Activated CD4-positive, alpha-beta T cell treated with anti-CD3 and anti-CD28 coated beads for 1 hour (primary cell): ENCODE measurements around the gene CMTR1.
A peak's percentile ranks its signal among the peaks of the same experiment; 100 is the strongest.

Experiments
- DNase-seq: peaks from one replicate; pipeline ENCODE4 v3.0.0-alpha.2; 2020

Gene CMTR1

DNA sequence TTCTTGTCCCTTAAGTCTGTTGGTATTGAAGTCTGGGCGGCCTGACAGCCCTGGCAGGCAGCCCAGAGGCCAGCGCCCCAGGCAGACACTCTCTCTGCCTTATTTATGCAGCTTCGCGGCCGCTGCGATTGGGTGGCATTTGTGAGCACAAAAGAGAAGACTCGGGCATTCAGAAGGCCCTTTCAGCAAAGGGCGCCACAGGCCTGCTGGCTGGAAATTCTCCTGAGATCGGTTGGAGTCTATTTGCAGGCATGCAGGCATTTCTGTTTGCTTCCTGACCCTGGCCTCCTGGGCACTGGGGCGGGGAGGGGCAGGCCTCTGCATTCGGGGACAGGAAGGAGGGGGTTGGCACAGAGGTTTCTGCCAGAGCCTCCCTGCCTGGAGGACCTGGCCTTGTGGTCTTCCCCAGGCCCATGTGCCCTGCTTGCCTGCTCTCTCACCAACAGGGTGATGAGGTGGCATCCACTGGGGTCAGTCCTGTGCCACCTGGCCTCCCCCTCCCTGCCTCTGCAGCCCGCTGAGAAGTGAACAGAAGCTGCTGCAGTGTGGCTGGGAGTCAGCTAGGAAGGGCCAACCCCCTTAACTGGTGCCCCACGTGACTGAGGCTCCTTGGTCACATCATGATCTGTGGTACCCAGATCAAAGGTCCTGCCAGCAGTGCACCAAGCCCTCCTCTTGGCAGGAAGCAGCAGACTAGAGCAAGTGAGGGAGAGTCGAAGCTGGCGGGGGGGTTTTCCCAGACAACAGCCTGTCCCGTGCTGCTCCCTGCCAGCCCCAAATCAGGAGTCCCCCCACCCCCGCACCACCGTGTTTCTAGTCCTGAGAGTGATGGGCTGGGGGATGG lies 83.3 kb downstream of the CMTR1 start:
- DNase-seq, result peak; percentile 73

DNA sequence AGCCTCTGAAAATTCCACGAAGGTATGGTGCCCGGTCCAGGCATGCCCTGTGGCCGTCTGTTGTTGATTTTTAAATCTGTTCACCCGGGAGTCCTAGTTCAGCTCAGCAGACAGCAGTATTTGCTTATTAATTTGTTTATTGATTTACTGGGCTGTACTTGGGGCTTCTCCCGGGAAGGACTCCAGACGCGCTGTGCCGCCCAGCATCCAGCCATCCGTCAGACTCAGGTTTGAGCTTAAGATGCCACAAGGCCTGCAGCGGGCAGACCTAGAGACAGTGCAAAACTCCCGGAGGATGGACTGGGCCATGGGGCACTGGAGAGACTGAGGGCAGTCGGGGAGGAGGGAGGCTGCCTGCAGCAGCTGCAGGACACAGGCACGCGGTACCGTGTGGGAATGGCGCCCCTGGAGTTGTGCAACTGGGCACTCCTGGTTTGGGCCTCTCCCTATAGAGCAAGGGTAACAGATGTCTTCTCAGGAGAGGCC lies 83.9 kb downstream of the CMTR1 start:
- DNase-seq, result no peak

DNA sequence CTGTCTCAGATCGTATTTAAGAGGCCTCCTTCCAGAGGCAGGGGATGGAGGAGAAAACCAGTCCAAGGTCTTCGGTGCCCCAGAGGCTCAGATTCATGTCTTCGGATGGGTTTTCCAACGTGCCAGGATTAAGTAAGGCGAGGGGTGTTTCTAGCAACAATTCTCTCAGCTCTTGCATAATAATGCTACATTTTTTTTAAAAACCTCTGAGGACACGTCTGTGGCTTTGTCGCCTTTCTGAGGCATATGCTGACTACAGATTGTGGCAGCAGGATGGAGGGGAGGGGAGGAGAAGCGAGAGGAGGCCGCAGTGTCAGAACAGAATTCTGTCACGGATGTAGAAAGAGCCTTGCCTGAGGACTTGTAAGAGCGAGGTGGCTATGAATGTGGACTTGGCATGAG lies 84.4 kb downstream of the CMTR1 start:
- peak; percentile 52 for DNase-seq

DNA sequence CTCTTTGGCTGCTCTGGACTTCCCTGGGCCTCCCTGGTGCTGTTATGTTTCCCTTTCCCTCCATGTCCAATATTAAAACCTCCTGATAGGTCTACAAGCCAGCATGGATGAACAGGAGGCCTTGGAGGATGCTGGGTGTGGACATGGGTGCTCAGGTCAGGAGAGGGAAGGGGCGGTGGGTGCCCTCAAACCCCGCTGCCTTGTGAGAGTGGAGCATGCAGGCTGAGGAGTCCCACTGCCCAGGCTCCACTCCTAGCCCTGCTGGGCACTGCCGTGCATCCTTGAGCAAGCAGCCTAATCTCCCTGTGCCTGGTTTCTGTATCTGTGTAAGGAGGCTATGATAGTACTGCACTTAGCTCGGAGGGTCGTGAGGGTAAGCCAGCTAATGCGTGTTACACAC lies 85.1 kb downstream of the CMTR1 start:
- no peak for DNase-seq

DNA sequence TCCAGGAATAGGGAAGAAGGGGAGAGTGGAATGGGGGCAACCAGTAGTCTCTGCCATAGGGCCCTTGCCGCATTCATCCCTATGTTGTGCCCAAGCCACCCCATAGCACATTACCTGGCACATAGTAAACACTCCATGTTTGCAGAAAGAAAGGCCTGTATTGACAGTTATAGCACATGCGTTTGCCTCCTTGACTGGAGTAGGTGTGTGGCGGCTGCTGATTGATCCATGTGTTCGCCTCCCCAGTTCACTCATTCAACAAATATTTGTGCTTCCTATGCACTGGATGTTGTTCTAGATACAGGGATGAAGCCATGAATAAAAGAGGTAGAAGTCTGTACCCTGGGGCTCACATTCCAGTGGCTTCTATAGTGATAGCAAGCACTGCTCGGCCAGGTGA lies 86.4 kb downstream of the CMTR1 start:
- no peak for DNase-seq

DNA sequence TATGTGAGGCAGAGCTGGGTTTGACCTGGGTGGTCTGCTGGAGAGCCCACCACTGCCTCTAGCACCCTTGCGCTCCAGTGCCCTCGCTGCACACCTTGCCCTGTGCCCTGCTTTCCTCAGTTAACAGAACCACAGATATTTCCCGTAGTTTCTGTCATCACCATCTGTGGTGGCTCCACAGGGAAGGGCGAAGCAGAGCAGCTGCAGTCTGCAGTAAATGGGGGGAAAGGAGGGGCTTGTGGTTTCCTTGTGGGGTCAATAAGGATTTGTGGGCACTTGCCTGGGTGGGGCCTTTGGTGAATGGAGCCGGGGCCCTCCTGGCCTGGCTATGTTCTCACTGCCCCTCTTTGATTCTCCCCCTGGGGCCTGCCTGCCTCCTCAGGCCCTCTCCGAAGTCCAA lies 87.9 kb downstream of the CMTR1 start:
- no peak for DNase-seq

DNA sequence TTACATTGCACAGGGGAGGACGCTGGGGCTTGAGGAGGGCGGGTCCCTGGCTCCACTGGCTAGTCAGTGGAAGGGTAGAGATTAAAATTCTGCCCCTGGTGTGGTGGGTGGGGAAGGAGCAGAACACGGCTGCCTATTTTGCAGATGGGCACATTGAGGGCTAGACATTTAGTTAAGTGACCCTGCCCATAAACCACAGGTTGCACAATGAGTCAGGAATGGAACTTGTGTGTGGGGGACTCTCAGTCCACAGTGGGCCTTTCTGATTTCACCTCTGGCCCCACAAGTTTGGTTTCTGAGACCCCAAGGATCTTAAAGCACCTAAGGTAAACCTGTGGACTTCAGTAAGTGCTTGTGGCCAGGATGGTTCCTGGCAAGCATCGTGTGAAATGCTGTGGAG lies 88.7 kb downstream of the CMTR1 start:
- DNase-seq, result no peak

DNA sequence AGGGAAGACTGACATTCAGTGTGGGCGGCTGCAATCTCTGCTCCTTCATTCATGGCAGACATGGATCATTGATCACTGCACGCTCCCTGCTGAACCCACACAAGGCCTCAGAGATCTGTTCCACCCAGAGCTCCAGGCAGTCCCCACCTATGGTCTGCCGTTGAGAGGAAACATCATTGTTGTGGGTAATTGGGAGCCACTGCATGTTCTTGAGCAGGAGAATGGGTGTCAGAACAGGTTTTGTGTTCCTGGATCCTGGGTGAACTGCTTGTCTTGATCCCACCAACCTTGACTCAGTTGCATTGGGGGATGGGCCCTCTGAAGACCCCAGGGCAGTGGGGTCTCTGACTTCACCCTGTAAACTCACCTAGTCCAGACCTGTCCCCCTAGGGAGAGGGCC lies 89.8 kb downstream of the CMTR1 start:
- no peak for DNase-seq

DNA sequence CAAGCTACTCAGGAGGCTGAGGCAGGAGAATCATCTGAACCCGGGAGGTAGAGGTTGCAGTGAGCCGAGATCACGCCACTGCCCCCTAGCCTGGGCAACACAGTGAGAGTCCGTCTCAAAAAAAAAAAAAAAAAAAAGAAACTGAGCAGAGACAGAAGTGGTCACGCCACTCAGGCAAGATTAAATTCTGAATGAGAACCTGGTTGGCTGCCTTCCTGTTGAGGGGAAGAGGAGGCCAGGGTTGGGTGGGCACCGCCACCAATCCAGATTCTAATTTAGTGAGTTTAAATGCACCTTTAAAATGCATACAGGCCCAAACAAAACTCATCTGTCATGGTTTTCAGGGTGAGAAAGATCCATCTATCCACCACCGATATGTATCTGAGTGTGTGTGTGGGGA lies 90.4 kb downstream of the CMTR1 start:
- no peak for DNase-seq

DNA sequence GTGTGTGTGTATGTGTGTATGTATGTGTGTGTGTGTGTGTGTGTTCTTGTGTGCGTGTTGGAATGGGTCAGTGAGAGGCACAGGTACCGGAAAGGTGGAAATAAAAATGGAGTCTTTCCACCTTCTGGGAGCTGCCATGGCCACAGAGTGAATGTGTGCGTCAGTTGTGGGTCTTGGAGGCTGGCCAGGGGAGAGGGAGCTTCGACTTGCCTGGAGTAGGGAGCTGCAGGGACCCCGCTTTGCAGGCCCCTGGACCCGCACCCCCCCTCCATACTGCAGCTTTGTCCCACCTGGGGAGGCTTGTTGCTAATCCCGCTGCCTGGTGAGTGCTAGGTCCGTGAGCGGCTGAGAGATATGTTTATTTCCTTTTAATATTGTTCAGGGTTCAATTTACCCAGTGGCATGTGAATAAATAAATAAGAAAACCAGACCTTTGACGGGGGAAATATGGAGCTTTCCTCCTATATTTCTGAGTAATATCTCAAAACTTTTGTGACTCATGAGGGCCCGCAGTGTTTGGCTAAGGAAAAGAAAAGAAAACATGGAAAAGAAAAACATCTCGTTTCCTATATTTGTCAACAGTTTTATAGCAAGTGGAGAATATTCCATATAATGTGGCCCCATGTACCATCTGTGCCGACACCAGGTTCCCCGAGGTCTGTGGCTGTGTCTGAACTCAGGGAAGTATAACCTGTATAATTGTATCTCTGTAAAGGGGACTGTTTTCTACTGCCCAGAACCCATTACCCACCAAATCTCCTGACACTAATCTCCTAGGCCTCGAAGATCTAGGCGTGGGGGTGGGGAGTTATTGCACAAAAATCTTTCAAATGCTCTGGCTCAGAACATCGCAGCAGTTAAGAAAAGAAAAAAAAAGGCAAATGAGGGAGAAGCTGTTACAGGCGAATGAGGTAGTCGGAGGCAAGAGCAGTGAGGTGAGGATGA lies 91.3 kb downstream of the CMTR1 start:
- no peak for DNase-seq

DNA sequence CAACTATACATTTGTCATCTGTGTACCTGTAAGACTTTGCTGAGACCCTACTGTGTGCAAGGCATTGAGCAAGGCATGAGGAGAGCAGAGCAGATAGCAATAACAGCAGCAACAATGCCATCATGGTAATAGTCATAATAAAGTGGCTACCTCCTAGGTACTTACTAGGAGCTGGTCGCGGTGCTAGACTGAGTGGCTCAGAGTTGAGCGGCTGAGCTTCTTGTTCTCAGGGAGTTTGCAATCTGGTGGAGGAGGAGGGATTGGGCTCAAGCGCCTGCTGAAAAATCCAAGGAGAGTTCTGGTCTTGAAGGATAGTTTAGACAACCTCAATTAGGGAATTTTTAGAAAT lies 91.9 kb downstream of the CMTR1 start:
- no peak for DNase-seq

DNA sequence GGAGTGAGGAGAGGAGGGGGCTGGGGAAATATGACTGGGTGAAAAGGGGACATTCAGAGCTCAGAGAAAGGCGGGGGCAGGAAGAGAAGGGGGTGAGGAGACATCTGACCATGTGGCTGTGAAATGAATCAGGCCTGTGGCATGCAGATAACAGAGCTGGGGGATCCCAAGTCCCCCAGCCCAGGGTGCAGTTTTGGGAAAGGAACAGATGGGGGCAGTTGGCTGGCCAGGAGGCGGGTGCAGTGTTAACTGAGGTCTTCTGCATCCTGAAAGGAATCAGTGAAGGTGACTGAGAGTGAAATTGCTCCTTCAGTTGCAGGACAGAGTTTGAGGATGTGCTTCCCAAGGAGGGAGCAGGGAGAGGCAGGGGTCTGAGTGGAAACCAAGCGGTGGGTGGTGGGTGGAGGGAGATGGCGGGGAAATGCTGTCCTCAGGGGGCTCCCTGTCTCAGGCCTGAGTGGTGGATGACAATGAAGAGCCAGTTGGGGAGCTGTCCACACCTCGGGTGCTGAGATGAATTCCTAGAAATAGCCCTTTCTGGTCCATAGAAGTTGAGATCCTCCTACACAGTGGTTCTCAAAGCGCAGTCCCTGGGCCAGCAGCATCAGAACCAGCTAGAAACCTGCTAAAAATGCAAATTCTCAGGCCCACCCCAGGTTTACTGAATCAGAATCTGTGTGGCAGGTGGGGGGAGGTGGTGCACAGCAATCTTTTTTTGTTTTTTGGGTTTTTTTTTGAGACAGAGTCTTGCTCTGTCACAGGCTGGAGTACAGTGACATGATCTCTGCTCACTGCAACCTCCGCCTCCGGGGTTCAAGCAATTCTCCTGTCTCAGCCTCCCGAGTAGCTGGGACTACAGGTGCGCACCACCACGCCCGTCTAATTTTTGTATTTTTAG lies 92.7 kb downstream of the CMTR1 start:
- DNase-seq, result no peak

DNA sequence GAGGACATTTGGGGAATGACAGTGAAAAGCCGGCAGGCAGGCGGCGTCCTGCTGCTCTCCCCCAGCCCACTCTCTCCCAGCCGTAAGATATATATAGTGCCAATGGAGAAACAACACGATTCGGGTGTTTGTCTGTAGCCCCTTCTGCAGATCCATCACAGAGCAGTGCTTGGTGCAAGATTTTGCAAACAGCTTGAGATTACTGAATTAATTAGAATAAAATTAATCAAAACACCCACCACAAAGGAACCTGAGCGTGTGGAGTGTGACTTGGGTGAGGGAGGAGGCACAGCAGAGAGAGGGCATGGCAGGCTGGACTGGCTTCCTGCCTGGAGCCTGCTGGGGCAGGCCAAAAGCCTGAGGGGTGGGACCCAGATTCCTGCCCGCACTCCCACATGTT lies 95.5 kb downstream of the CMTR1 start:
- no peak for DNase-seq

DNA sequence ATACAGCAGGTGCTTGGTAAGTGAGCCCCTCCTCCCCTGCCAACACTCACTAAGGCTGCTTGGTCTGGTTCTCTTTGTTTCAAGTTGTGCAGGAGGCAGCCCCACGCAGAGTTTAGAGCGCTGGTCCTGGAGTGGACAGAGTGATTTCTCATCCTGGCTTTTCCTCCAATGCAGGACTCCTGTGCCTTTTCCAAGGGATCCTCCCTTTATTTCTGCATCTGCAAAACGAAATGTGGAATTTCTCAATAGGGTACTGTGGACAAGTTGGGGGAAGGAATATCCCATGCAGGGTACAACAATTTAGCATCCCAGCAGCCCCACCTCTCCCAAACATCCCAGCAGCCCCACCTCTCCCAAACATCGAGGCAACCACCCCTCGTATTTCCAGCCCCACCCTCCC lies 97.3 kb downstream of the CMTR1 start:
- DNase-seq, result no peak

DNA sequence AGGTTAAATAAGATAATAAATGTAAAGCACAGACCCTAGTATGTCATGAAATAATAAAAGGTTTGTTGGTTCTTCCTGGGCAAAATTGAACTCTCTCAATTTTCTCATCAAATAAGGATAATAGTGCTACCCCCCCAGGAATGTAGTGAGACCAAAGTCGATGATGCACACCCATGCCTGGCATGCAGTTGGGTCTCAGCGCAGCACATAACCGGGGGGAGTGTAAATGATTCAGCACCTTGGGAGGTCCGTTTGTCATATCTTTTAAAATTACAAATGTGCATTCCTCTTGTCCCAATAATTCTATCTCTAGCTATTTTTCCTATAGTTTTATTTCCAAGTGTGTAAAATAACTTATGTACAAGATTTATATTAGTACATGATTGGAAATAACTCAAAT lies 98.0 kb downstream of the CMTR1 start:
- DNase-seq, result no peak
